NCI-H2107 treated with DMSO at 0.1 percent for 48 hours (cell line): ENCODE results near the gene TRAK1.
A peak's percentile ranks its signal among the peaks of the same experiment; 100 is the strongest.

Source experiments
- DNase-seq: peaks from one replicate; lab custom pipeline; 2025; ENCODE audit not compliant: unreplicated experiment; lab: John Stamatoyannopoulos, UW

The TRAK1 gene

DNA sequence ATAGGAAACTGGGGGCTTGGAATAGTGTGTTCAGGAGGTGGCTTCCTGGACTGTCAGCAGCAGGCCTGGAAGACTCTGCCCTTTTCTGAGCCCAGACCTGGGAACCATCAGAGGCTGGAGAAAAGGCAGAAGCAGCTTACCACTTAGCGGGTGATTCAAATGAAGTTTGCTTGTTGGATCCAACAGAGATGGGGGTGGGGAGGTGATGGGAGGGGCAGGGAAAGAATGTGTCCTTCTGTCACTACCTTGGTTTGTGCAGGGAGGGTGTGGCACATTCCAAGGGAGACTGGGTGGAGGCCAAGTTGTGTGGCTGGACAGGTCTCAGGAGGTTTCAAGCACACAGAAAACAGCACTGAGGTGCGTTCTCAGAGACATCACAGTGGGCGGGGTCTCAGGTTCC, 58.8 kb downstream of the TRAK1 start:
- DNase-seq: no peak

DNA sequence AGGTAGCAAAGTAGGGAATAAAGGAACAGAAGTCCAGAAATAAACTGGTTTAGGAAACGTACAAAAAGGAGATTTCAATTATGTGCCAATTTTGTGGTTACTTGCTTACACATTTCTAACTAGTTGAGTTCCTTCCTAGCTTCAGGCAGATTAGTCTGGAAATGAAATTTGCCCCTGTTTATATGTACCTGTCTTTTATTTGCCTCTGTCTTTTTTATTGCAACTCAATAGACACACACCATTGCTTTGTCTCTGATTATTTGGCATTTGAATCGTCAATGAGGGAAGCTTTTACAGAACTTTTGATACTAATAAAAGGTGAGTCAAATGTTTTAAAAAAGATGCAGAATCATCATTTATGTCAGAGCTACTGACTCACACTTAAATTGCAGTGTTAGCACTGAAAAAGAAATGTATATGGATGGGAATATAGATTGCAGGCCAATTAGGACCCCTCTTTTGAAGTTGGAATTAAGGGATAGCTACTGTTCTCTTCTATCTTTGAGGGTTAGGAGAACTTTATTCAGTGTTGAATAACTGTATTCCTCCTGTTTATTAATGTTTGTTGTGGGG, 60.5 kb downstream of the TRAK1 start:
- DNase-seq: no peak

DNA sequence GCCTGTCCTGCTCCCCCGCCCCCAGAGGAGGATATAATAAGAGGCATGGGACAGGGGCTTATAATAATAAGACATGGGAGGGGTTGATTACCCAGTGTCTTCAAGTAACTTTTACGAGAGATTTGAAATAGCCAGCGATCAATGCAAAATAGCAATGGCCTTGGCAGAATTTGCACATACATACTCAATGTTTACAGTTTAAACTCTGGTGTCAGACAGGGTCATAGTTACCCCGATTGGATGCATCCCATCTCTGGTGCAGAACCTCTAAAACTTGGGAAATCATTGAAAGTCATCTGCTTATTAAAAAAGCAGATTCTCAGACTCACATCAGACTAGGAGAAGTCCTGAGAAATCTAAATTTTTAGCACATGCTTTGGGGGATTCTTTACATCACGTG, 61.0 kb downstream of the TRAK1 start:
- DNase-seq: no peak

DNA sequence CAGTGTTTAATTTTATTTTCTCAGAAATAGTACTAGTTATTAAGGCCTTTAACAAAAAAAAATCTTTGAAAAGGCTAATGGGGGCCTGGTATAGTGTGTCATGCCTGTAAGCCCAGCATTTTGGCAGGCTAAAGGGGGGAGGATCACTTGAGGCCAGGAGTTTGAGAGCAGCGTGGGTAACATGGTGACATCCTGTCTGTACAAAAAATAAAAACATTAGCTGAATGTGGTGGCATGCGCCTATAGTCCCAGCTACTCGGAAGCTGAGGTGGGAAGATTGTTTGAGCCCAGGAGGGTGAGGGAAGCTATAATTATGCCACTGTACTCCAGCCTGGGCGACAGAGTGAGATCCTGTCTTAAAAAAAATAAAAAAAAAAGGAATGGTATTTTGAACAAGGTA, 61.9 kb downstream of the TRAK1 start:
- DNase-seq: no peak

DNA sequence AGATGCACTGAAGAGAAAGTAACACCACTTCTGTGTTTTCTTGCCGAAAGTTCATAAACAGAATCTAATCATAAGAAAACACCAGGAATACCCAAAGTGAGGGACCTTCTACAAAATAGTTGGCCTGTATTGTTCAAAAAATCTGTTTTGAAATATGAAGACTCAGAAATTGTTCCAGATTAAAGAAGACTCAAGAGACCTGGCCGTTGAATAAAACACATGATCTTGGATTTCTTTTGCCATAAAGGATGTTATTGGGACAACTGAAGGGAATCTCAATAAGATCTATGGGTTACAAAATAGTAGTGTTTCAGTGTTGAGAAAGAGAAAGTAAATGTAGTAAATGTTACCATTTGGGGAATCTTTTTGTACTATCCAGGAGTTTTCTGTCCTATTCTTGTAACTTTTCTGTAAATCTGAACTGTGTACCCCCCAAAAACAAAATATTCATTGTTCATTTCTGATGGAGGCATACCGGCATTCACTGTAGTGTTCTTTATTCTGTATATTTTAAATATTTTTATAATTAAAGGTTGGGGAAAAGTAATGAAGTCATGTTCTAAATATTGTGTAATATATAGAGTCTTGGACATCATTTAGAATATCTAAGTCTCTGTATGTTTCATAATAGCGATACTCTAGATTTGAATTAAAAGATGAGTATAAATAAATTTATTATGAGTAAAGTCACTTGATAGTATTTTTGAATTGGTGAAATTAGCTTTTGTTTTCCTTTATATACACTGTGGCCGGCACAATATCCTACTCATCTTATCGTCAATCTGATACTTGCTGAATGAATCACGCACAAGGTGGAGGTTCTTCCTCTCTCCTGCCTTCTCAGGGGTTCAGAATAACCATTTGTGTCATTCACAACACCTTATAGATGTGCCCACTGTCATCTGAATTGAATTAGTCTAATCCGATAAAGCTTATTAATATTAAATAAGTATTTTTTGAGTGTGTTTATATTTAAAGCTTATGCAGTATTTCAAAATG, 66.7 kb downstream of the TRAK1 start:
- no peak for DNase-seq

DNA sequence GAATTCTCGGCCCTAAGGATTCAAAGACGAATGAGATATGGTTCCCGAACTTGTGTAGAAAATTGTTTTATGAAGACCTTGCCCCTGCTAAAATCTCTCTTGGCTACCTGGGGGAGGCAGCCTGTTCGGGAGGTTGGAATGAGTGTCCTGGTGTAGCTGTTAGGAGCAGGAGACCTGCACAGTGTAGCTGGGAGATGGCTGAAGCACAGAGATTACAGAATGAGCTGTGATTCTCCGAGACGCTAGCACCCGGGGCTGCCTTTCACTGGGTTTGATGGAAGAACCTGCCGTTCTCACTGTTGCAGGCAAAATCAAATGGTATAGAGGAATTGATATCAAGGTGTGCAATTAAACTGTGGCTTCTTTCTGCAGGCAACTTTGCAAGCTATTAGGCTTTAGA, 68.0 kb downstream of the TRAK1 start:
- DNase-seq: peak; percentile 15

DNA sequence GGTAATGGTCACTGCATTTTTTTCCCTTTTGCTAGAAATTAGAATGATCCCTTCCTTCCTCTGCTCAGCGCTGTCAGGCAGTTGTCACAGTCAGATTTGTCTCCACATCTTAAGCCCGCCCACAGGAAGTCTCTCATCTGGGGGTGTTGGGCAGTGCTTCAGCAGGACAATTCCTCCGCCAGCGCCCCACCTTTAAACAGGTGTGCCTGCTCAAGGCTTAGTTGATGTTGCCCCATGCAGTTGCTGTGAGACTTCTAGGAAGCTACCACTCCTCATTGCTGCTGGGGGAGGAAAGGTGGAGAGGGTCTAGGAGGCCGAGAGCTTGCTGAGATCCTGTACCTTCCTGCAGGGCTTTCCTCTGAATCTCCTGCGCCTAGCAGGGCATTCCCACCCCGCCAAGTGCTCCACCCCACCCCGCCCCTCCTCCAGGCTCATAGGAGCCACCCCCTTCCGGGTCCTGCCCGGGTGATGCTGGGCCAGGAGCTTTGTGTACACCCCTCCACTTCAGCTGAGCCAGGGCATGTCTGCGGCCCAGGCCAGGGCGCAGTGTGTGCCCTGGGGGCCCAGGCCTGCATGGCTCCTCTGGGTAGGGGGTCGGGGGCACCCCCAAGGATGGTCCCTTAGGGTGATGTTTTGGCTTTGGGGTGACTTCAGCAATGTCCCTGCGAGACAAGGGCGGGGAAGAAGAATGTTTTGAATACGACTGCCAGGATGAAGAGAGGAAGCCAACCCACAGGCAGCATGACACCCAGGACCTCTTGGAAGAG, 68.7 kb downstream of the TRAK1 start:
- peak; percentile 39 for DNase-seq

DNA sequence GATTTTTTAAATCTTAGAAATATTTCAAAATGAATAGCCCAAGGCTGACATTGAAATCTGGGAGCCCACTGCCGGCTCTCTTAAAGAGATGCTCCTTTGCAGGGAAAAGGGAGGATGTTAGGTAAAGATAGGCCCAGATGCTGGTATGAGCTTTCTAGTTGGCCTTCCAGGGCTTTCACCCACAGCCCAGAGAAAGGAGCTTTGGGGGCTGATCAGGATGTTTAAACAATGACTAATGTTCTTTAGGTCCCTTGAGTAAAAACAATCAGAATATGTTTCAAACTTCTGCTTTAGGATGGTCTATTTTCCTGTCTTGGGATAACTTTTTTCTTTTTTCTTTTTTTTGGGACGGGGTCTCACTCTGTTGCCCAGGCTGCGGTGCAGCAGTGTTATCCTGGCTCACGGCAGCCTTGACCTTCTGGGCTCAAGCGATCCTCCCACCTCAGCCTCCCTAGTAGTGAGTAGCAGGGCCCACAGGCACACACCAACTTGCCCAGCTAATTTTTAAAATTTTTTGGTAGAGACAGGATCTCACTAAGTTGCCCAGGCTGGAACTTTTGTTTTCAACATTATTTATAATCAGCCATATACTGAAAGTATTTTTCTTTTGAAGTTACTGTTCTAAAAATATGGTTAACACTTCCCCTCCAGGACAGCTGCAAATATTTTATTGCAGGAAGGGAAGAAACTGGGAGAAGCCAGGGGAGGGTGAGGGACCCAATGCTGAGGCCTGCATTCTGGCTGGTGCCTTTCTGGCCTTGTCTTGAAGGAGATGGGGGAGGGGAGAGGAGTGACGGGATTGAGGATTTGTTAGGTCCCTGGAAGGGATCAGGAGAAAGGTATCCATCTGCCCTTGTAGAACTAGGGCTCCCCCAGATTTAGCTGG, 70.1 kb downstream of the TRAK1 start:
- DNase-seq: no peak

DNA sequence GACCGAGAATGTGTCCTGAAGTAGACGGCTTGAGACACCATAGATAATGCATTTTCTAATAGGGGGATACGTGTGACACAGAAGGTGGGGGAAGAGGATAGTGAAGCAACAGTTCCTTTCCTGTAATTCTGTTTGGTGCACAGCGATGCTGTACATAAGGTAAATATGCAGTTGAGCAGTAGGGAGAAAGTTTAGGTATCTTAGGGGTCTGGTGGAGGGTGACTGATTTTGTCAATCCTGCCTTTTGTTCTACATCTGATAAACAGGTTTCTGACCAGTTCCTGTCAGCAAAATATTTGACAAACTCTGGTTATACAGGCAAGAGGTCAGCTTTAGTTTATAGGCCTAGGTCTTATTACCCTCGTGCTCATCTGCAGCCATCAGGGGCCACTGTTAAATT, 71.3 kb downstream of the TRAK1 start:
- no peak for DNase-seq

DNA sequence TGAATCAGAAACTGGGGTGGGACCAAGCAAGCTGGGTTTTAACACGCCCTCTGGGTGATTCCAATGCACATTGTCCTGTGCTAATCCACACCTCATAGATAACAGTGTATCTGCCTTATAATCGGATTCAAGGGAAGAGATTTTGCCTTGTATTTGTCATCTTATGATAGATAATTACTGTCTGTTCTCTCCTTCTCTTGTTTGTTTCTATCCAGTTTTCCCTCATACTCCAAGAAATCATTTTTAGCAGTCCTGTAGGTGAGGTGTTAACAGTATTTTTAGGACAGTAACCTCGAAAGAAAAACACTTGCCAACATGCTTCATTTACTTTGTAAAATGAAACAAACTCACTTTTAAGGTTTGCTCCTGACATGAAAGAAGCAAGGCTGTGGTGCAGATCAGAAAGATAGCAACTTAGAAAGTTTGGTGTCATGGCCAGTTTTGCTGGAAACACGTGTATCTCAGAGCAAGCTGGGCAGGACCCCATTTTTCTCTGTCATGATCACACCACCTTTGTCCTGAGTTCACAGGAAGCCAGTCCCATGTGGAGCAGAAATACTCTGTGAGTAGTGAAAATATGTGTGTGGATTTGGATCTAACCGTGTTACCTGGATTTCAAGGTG, 72.6 kb downstream of the TRAK1 start:
- no peak for DNase-seq

DNA sequence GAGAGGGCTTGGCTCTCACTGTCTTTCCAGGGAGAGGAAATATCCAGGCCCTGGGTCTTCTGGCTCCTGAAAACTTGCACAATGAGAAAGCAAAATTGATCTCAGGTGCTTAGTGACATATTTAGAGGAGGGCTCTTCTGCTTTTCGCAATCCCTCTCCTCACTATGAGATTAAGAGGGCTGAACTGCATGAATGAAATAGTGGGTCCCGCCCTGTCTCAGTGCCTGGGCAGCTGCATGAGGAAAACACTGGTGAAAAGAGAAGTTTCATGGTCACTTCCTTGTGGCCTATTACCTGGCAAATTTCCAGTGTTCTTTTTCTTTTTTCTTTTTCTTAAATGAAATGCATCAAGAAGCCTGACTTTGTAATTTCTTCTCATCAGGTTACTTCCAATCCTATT, 73.5 kb downstream of the TRAK1 start:
- DNase-seq: no peak

DNA sequence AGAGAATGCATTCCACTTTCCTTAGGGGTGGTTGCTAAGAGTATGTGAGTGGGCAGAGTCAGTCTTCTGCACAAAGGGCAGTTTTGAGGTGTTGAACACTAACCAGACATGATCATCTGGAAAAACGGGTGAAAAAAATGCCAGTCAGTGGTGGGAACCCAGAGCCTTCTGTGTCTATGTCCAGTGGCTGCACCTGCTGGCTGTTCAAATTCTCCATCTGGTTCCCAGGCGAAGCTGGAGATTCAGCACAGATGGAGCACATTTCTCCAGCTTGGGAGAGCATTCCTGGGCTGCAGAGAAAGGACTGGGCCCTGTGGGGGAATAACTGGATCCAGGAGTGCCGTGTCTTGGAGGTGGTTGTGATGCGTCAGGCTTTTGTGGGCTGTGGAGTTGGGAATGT, 74.1 kb downstream of the TRAK1 start:
- DNase-seq: no peak

DNA sequence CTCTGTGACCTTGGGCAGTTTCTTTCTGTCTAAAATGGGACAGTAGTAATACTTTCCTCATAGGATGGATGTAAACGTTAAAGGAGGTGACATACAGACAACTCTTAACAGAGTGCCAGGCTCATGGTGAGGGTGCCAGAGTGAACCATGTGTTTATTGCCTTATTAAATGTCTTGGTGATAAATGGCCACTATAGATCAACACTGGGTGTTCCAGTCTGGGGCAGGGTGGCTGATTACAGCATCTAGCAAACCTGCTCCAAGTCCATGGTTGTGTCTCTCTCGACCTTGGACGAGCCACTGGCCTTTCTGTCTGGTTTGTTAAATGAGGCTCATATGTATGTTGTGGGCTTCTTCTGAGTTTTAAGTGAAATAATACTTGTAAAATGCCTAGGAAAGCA, 75.1 kb downstream of the TRAK1 start:
- no peak for DNase-seq

DNA sequence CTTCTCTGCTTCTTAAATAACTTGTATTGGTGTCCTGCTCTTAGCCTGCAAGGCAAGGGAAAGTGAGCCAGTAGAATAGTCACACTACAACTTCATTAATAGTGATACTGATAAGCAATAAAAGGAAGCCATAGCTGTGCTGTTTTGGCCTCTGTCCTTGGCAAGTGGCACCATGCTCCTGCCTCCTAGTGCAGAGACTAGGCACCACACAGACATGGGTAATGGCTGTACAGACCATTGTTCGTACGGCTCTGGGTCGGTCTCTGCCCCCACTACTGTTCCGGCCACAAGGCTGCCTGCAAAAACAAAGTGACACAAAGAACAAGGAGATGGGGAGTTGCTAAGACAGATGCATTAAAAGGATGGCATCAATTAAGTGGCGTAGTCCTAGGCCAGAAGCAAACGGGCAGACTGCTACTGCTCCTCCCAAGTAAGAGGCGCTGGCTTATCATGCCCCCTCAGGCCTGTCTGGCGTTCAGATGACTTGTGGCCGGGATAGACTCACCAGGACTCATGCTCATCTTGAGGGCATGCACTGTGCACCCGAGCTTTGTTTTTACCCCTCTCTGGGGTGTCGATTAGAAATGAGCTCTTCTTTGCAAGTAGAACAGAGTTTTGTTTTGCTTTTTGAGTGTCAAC, 75.6 kb downstream of the TRAK1 start:
- DNase-seq: no peak

DNA sequence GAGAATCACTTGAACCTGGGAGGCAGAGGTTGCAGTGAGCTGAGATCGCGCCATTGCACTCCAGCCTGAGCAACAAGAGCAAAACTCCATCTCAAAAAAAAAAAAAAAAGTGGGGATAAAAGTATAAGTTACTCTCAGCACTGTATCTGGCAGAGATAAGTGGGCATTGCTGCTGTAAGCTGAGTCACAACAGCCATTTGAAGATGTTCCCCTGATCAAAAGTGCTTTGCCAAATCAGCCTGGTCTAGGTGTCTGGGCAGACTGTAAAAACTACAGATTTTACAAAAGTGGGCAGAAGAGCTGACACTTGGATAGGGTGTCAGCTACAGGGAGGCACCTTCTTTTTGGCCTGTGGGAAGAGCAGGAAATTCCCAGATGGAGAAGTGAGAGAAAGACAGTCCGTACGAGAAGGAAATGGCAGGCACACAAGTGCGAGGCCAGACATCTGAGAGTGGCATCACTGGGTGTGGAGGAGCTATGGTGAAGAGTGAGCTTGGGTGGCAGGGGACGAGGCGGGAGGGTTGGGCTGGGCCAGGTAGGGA, 78.5 kb downstream of the TRAK1 start:
- DNase-seq: no peak

DNA sequence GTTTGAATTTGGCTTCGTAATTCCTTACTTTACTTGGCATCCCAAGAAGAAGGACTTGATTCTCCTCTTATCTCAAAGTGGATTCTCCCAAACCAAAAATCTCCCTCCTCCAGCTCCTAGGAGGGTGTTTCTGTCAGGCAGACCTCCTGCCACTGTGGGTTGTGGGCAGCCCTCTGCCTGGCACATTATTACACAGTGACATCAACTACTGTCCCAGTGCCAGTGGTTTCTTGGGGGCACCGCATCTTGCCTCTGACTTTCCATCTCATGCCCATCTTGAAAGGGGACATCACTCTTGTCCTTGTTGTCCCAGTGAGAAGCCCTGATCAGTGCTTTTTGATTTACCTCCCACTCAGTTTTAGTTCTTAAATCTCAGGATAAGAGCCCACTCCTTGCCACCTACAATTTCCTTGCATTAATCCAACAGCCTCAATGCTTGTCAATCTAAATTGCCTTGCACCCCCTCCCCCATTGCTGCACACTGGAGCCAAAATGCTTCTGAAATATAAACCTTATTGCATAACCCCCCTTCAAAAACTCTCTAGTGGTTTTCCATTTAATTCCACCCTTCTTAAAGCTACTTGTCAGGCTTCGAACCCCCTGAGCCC, 81.0 kb downstream of the TRAK1 start:
- DNase-seq: peak; percentile 31

DNA sequence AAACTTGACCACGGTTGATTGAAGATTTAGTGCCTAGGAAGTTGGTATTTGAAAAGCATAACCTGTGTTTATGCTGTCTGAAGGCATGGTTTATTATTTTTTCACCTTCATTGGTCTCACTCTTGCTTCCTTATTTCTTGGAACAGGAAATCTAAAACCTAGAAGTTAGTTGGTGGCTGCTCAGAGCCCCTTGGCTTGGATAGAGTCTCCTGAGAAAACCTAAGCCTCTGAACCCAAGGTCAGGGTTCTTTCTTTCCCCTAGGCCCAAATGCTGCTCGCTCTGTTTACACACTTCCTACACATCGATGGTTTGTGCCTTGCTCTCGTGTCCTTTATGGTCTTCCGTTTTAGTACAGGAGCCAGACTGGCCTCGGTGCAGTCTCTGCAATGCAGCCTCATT, 82.2 kb downstream of the TRAK1 start:
- no peak for DNase-seq

DNA sequence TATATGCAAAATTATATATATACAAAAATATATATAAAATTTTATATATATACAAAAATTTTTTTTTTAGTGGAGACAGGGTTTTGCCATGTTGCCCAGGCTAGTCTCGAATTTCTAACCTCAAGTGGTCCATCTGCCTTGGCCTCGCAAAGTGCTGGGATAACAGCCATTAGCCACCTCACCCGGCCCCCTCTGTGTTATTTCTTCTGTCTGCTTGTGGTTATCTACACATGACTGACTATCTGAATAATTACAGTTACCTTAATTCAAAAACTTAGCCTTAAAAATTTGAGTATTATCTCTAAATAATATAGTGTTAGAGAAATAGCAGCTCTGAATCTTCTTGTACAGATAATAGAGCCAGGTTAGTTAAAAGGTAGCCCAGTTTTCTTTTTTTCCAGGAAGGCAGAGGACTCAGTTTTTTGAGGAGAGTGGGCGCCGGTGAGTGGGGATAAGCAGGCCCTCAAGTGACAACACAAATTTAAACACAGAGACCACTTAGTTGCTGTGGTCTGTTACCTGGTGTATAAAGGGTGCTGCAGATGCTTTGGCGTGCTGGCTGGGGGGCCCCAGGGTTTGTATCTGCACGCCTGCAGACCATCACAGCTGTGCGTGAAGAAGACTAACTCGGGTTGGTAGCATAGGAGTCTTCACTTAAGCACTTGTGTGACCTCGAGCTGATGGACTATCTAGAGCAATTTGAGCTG, 83.7 kb downstream of the TRAK1 start:
- no peak for DNase-seq
